ENCODE measurements around the gene PTPRE.

The PTPRE gene

GRCh38 chr10:128081222-128081621 lies 174.3 kb downstream of the PTPRE start:
- Histone ChIP-seq H3K4me3 (ENCODE audit: low read length, poor library complexity, severe bottlenecking) (no peak overlapping the region), H3K9me2 (replicated peaks; ENCODE audit: low read depth, low read length) (no peaks in the 10 kb centered on the region), H3K36me3 (ENCODE audit: insufficient read depth, low read length) (peaks cover 48% of the 10 kb centered on the region; the same call in 1 of the 2 replicates), H2AFZ (ENCODE audit: low read length) (no peak overlapping the region), H4K20me1 (ENCODE audit: insufficient read depth, low read length, poor library complexity, severe bottlenecking) (no peaks in the 10 kb centered on the region), H3K4me1 (ENCODE audit: insufficient read depth, low read length, poor library complexity, severe bottlenecking) (no peaks in the 10 kb centered on the region), H3K9ac (ENCODE audit: low read depth, low read length, poor library complexity, severe bottlenecking) (no peak overlapping the region), H3K27me3 (ENCODE audit: insufficient read depth, low read length, poor library complexity, severe bottlenecking) (no peaks in the 10 kb centered on the region), H3K4me2 (ENCODE audit: low read depth, low read length, poor library complexity, severe bottlenecking) (no peak overlapping the region), H3K9me3 (ENCODE audit: insufficient read depth, low read depth, low read length) (no peaks in the 10 kb centered on the region), H3F3A (ENCODE audit: low read depth) (no peaks in the 10 kb centered on the region), H3K79me2 (ENCODE audit: insufficient read depth, low read length) (no peaks in the 10 kb centered on the region)
- TF ChIP-seq CTCF (conservative IDR thresholded peaks at IDR 0.05; ENCODE audit: low read length) (no peak), EZH2phosphoT487 (IDR thresholded peaks at IDR 0.05; ENCODE audit: borderline replicate concordance) (no peak)

DNA sequence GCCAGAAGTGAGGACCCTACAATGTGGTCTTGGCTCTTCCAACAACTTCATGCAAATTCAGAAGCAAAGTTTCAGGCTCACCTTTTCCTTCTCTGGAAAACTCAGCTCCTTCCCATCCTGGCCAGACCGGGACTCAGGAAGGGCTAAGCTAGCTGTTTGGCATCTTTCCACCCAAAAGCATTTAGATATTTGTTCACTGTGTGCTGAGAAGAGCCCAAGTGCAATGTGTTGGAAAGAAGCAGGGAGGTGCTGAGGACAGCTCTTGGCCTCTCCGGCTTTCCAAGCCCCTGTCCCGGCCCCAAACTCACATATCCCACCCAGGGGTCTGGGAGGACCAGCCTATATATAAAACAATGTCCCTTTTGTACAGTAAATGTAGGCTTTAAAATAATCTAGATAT lies 174.8 kb downstream of the PTPRE start:
- Histone ChIP-seq H3K4me1 (ENCODE audit: insufficient read depth, low read length, poor library complexity, severe bottlenecking) (no peaks in the 10 kb centered on the region), H3K9ac (ENCODE audit: low read depth, low read length, poor library complexity, severe bottlenecking) (no peak overlapping the region), H3K27me3 (ENCODE audit: insufficient read depth, low read length, poor library complexity, severe bottlenecking) (no peaks in the 10 kb centered on the region), H3K4me3 (ENCODE audit: low read length, poor library complexity, severe bottlenecking) (no peak overlapping the region), H3K36me3 (ENCODE audit: insufficient read depth, low read length) (peaks cover 43% of the 10 kb centered on the region; the same call in 1 of the 2 replicates), H3K9me3 (ENCODE audit: insufficient read depth, low read depth, low read length) (no peaks in the 10 kb centered on the region), H4K20me1 (ENCODE audit: insufficient read depth, low read length, poor library complexity, severe bottlenecking) (no peaks in the 10 kb centered on the region), H2AFZ (ENCODE audit: low read length) (no peak overlapping the region), H3K79me2 (ENCODE audit: insufficient read depth, low read length) (no peaks in the 10 kb centered on the region), H3F3A (ENCODE audit: low read depth) (no peaks in the 10 kb centered on the region), H3K9me2 (replicated peaks; ENCODE audit: low read depth, low read length) (no peaks in the 10 kb centered on the region), H3K4me2 (ENCODE audit: low read depth, low read length, poor library complexity, severe bottlenecking) (no peak overlapping the region)
- TF ChIP-seq CTCF (conservative IDR thresholded peaks at IDR 0.05; ENCODE audit: low read length) (no peak), EZH2phosphoT487 (IDR thresholded peaks at IDR 0.05; ENCODE audit: borderline replicate concordance) (no peak)

DNA sequence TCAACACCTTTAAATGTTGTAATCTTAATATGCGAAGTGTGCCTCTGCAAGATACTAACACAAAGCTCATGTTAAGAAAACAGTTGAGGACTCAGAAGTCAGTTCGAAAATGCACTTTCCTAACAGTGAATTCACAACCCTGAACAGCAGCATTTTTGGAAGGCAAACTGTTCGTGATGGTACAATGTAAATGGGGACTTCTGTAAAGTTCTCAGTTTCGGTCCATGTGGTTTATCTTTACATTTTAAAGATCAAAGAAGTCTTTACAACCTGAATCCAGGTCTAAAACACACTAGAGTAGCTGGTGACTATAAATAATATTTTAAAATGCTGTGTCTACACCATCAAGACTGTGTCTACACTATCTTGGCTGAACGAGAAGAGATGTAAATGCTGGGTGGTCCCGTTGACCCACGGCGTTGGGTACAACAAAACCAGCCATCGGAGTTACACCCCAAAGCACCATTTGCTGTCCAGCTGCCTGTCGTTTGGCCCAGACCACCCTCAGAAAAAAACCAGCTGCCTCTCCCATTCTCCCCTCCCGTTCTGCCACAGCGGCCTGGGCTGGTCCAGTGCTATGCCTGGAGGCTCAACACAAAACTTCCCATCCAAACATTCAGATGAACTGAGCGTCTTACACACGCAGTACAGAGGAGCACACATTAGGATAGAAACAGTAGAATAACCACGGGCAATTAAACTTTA lies 176.4 kb downstream of the PTPRE start:
- Histone ChIP-seq H3K4me2 (ENCODE audit: low read depth, low read length, poor library complexity, severe bottlenecking) (no peak overlapping the region), H3K9me3 (ENCODE audit: insufficient read depth, low read depth, low read length) (no peaks in the 10 kb centered on the region), H3K79me2 (ENCODE audit: insufficient read depth, low read length) (no peaks in the 10 kb centered on the region), H2AFZ (ENCODE audit: low read length) (no peak overlapping the region), H4K20me1 (ENCODE audit: insufficient read depth, low read length, poor library complexity, severe bottlenecking) (no peaks in the 10 kb centered on the region), H3K9ac (ENCODE audit: low read depth, low read length, poor library complexity, severe bottlenecking) (no peak overlapping the region), H3F3A (ENCODE audit: low read depth) (no peaks in the 10 kb centered on the region), H3K9me2 (replicated peaks; ENCODE audit: low read depth, low read length) (no peaks in the 10 kb centered on the region), H3K27me3 (ENCODE audit: insufficient read depth, low read length, poor library complexity, severe bottlenecking) (no peaks in the 10 kb centered on the region), H3K36me3 (ENCODE audit: insufficient read depth, low read length) (peaks cover 28% of the 10 kb centered on the region; the same call in 1 of the 2 replicates), H3K4me3 (ENCODE audit: low read length, poor library complexity, severe bottlenecking) (no peak overlapping the region), H3K4me1 (ENCODE audit: insufficient read depth, low read length, poor library complexity, severe bottlenecking) (no peaks in the 10 kb centered on the region)
- no peak for TF ChIP-seq CTCF (conservative IDR thresholded peaks at IDR 0.05; ENCODE audit: low read length)
- no peak for TF ChIP-seq EZH2phosphoT487 (IDR thresholded peaks at IDR 0.05; ENCODE audit: borderline replicate concordance)

Measured in Loucy (cell line).